ENCODE results near the gene LAD1.
A peak's percentile ranks its signal among the peaks of the same experiment; 100 is the strongest.

The LAD1 gene

GRCh38 chr1:201391225-201391624 lies 7.9 kb downstream of the LAD1 start:
- no peak for DNase-seq

- no peak for DNase-seq
These were observed 10.1 kb downstream of the LAD1 start for GRCh38 chr1:201389051-201389450.

- DNase-seq = no peak
These were observed 12.9 kb downstream of the LAD1 start for GRCh38 chr1:201386208-201386607.

- DNase-seq = peak in 1 of 2 donors; percentile 57
These were observed 13.7 kb downstream of the LAD1 start for GRCh38 chr1:201385299-201385891.

GRCh38 chr1:201384406-201384782 lies 14.7 kb downstream of the LAD1 start:
- DNase-seq = no peak

- DNase-seq = no peak
These were observed 15.3 kb downstream of the LAD1 start for GRCh38 chr1:201383647-201384405.

GRCh38 chr1:201381130-201381529 lies 18.0 kb downstream of the LAD1 start:
- no peak for DNase-seq

- DNase-seq = no peak
These were observed 19.3 kb downstream of the LAD1 start for GRCh38 chr1:201379733-201380242.

GRCh38 chr1:201378804-201379203 lies 20.3 kb downstream of the LAD1 start:
- no peak for DNase-seq

- no peak for DNase-seq
These were observed 21.5 kb downstream of the LAD1 start, which contains the start of gene TNNT2 for GRCh38 chr1:201377611-201378092. Gene TNNT2 (minus strand): TSS chr1:201377680. CDS start chr1:201373254, 4,426 bp downstream.

- peak in 1 of 2 donors; percentile 52 for DNase-seq
These were observed 22.4 kb downstream of the LAD1 start for GRCh38 chr1:201376464-201377374.

GRCh38 chr1:201376107-201376463 lies 23.0 kb downstream of the LAD1 start:
- no peak for DNase-seq

GRCh38 chr1:201375169-201375568 lies 24.0 kb downstream of the LAD1 start:
- DNase-seq = no peak

GRCh38 chr1:201374364-201374763 lies 24.8 kb downstream of the LAD1 start:
- DNase-seq = no peak

GRCh38 chr1:201371792-201372191 lies 27.3 kb downstream of the LAD1 start:
- no peak for DNase-seq

- no peak for DNase-seq
These were observed 27.8 kb downstream of the LAD1 start for GRCh38 chr1:201371276-201371675.

GRCh38 chr1:201370500-201370899 lies 28.6 kb downstream of the LAD1 start:
- DNase-seq = no peak

- no peak for DNase-seq
These were observed 29.9 kb downstream of the LAD1 start for GRCh38 chr1:201369209-201369608.

GRCh38 chr1:201366696-201367095 lies 32.4 kb downstream of the LAD1 start:
- no peak for DNase-seq

- no peak for DNase-seq
These were observed 33.9 kb downstream of the LAD1 start for GRCh38 chr1:201365251-201365650.

GRCh38 chr1:201364808-201365105 lies 34.4 kb downstream of the LAD1 start:
- DNase-seq = no peak

GRCh38 chr1:201363467-201363866 lies 35.7 kb downstream of the LAD1 start:
- DNase-seq = no peak

- DNase-seq = no peak
These were observed 36.2 kb downstream of the LAD1 start for GRCh38 chr1:201362906-201363305.

Measured in inflammatory macrophage treated with lipopolysaccharide for 1 hour (primary cell).